GM12801 (cell line): Measurements from ENCODE around the gene ROR2.

Experiments
- TF ChIP-seq, protein P1 (sequence below): IDR thresholded peaks from one replicate; pipeline ENCODE4 v1.5.1; 2011; ENCODE audit warnings: control low read depth; ENCODE audit not compliant: insufficient read length; ENCODE audit errors: extremely low read depth

The ROR2 gene

DNA sequence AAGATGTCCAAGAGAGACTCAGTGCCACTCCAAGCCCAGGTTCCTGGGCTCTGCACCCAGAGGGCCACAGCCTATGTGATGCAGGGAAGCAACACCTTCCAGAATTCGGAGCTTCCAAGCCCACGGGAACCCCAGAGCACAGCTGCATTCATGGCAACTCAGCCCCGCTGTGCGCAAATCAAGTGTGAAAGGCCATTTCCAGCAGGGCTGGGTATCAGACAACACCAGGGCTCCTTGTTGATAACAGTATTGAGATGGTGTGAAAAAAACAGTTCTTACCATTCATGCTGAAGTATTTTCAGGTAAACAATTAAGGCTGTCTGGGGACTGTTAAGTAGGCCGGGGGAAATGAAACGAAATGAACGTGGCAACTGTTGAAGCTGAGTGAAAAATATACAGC is 10.1 kb downstream of the ROR2 start:
- TF ChIP-seq, protein P1, sequence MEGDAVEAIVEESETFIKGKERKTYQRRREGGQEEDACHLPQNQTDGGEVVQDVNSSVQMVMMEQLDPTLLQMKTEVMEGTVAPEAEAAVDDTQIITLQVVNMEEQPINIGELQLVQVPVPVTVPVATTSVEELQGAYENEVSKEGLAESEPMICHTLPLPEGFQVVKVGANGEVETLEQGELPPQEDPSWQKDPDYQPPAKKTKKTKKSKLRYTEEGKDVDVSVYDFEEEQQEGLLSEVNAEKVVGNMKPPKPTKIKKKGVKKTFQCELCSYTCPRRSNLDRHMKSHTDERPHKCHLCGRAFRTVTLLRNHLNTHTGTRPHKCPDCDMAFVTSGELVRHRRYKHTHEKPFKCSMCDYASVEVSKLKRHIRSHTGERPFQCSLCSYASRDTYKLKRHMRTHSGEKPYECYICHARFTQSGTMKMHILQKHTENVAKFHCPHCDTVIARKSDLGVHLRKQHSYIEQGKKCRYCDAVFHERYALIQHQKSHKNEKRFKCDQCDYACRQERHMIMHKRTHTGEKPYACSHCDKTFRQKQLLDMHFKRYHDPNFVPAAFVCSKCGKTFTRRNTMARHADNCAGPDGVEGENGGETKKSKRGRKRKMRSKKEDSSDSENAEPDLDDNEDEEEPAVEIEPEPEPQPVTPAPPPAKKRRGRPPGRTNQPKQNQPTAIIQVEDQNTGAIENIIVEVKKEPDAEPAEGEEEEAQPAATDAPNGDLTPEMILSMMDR, result no peak

DNA sequence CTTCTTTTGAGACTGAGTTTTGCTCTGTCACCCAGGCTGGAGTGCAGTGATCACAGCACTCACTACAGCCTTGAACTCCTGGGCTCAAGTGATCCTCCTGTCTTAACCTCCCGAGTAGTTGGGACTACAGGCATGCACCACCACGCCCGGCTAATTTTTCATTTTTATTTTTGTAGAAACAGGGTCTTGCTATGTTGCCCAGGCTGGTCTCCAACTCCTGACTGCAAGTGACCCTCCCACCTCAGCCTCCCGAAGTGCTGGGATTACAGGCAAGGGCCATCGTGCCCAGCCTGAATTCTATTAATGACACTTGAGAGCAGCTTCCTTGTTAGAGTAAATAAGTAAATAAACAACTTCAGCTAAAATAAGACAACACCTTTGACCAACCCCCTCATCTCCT is 12.3 kb downstream of the ROR2 start:
- TF ChIP-seq, protein P1, result no peak

DNA sequence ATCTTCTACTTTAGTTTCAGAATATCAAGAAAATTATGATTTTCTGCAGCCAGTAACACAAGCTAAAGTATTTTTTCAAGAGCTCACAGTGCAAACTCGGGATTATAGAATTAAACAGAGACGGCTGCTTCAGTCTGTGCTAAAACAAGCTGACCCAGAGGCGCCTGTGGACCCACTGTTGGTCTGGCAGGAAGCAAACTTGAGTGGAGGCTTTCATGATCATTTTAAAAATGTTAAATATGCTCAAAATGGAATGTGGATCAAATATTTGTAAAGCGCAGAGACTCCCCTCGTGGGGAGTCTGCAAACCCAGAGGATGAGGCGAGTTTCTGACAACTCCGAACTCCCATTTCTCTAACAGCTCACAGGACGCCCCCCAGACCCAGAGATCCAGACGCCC is 13.0 kb downstream of the ROR2 start:
- TF ChIP-seq, protein P1, result no peak

DNA sequence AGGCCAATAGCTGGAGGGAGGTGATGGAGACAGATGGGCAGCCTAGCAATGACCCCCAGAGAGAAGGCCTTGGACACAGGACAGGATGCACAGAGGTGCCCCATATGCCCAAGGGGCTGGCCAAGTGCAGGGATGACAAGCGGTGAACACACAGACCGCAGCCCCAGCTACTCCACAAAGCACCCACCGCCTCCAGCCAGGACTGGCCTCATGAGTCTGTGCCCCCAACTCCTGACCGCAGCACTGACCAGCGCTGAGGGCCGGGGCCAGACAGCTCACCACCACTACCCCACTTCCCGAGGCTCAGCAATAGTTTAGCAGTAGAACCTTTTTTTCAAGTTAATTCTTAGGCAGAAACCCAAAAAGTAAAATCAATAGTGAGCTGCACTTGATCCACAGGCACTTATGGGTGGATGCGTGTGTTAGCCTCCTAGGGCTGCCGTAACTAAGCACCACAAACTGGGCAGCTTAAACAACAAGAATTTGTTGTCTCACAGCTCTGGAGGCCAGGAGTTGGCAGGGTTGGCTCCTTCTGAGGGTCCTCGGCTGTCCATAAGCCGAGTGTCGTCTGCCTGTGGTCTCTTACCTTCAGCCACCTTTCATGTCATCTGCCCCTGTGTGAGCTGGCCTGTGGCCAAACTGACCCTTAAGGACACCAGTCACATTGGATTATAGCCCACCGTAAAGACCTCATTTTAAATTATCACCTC is 14.1 kb downstream of the ROR2 start:
- TF ChIP-seq, protein P1, result no peak

DNA sequence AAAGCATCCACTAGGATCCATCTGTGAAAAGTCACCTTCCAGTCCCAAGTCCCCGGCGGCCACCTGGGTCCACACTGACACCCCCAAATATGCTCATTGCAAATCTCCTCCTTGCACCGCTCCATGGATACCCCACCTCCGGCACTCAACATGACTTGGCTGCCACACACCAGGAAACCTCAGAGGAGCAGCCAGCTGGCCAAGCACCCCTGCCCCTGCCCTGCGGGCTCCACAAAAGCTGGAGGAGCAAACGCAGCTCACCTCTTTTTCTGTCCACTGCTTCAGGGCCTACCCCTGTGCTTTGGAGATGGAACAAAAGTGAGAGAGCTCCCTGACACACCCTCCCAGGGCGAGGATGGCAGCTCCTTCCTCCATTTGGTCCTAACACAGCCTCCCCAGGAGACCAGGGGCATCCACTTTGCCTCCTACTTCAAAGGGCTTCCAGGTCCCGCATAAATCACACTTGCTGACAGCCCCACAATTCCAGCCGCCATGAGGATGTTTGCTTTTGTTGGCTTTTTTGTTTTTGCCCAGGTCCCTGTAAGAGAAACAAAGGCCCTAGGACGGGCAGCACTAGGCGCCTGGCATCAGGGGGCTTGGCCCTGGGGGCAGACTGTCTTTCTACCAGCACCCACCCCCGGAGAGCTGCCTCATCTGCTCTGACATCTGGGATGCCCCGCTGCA is 14.8 kb downstream of the ROR2 start:
- TF ChIP-seq, protein P1, result no peak

DNA sequence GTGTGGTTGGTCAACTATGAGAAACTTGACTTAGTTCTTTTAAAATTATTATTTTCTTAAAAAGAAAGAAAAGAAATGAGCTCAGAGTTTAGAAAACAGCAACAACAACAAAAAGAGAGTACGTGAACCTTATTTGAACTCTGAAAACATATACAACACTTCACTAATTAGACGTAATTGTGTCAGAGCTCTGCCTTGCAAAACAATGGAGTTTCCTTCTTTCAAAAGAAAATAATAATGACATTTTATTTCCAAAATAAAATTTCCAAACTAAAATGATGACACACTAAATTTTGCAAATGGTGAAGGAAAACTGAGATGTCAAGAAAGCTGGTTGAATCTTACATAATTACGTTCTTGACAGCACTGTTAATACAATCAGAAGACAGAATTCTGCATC is 15.4 kb downstream of the ROR2 start:
- TF ChIP-seq, protein P1, result no peak

DNA sequence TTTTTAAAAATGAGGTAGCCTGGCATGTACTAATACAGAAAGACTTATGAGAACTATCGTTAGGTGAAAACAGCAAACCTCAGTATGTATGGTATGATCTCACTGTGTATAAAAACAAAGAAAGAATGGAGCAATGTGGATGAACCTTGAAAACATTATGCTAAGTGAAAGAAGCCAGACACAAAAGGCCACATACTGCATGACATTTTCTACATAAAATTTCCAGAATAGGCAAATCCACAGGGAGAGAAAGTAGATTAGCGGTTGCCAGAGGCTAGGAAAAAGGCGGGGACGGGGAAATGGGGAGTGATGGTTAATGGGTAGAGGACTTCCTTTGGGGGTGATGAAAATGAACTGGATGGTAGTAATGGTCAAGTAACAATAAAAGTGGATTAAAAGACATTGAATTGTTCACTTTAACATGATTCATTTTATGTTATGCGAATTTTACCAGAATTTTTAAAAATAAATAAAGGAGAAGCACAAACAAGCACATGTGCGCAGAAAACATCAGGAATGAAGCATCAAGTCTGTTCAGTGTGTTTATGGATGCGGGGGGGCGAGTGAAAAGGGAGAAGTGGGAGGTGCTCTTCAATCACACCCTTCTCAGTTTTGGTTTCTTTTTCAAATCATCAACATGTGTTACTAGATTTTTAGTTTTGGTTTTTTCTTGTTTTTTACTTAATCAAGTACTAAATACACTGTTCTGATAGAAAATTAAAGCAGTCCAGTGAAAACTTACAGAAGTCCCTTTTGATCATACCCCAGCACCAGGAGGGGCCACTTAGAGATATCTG is 16.3 kb downstream of the ROR2 start:
- TF ChIP-seq, protein P1, result no peak
